Common myeloid progenitor, CD34-positive (primary cell): ENCODE data around the gene ASB3.

ENCODE experiments used
- CTCF ChIA-PET: fragments of 350-600 bp; sonication (Branson Sonifier 250); formaldehyde crosslinking; loops from one replicate; lab custom pipeline; 2021; ENCODE audit warnings: antibody characterized with exemption; lab: Charles Lee
- POLR2A ChIA-PET: fragments of 350-600 bp; sonication (Branson Sonifier 250); formaldehyde crosslinking; loops from one replicate; lab custom pipeline; 2021; ENCODE audit warnings: antibody characterized with exemption; lab: Charles Lee
- DNase-seq, 3 donors: peaks; one replicate each; pipeline versions ENCODE4 v3.0.0 to v3.0.0-alpha.2; 2013
- H3K27ac ChIP-seq, 2 experiments: 1 replicate in 1 of 2; 2 replicates in 1 of 2; pipeline ENCODE4 v1.7.0; 2013; ENCODE audit warnings: inconsistent platforms in 2 of 2, low read length in 2 of 2, mild to moderate bottlenecking in 2 of 2, low read depth in 1 of 2, moderate library complexity in 1 of 2; ENCODE audit not compliant: severe bottlenecking in 2 of 2, insufficient read depth in 1 of 2, poor library complexity in 1 of 2
- H3K27me3 ChIP-seq, 5 experiments: replicated peaks in 2 of 5; 1 replicate in 3 of 5; 2 replicates in 2 of 5; pipeline versions ENCODE4 v1.6.1 to v1.7.0; 2013; ENCODE audit warnings: low read length in 4 of 5, mild to moderate bottlenecking in 2 of 5, moderate library complexity in 2 of 5, inconsistent platforms in 1 of 5; ENCODE audit not compliant: insufficient read depth in 5 of 5, control insufficient read depth in 4 of 5
- H3K36me3 ChIP-seq, 4 experiments: 1 replicate in 2 of 4; 2 replicates in 2 of 4; pipeline versions ENCODE4 v1.6.1 to v1.7.0; 2013; ENCODE audit warnings: low read length in 3 of 4, control low read depth in 1 of 4, mild to moderate bottlenecking in 1 of 4; ENCODE audit not compliant: control insufficient read depth in 4 of 4, insufficient read depth in 4 of 4
- H3K4me1 ChIP-seq, 4 experiments: 1 replicate in 3 of 4; 2 replicates in 1 of 4; pipeline versions ENCODE4 v1.6.1 to v1.7.1; 2013; ENCODE audit warnings: low read length in 3 of 4, mild to moderate bottlenecking in 3 of 4, control low read depth in 1 of 4, inconsistent platforms in 1 of 4, moderate library complexity in 1 of 4; ENCODE audit not compliant: control insufficient read depth in 4 of 4, insufficient read depth in 4 of 4; ENCODE audit errors: control extremely low read depth in 1 of 4
- H3K4me3 ChIP-seq, 7 experiments: 1 replicate in 4 of 7; 2 replicates in 3 of 7; pipeline versions ENCODE4 v1.5.1 to v1.7.0; 2013; ENCODE audit warnings: mild to moderate bottlenecking in 7 of 7, low read length in 6 of 7, moderate library complexity in 6 of 7, inconsistent platforms in 2 of 7, low read depth in 2 of 7, control low read depth in 1 of 7; ENCODE audit not compliant: insufficient read depth in 4 of 7, control insufficient read depth in 1 of 7; ENCODE audit errors: extremely low read depth in 1 of 7
- H3K9me3 ChIP-seq, 5 experiments: 1 replicate in 4 of 5; 2 replicates in 1 of 5; pipeline versions ENCODE4 v1.6.1 to v1.7.1; 2013; ENCODE audit warnings: low read length in 4 of 5, mild to moderate bottlenecking in 2 of 5, inconsistent platforms in 1 of 5, low read depth in 1 of 5, moderate library complexity in 1 of 5; ENCODE audit not compliant: control insufficient read depth in 4 of 5, insufficient read depth in 2 of 5; ENCODE audit errors: control extremely low read depth in 1 of 5
- WGBS: methylation state at CpG from one replicate; pipeline ENCODE4 v1.1.5; 2013; ENCODE audit not compliant: insufficient coverage; 5-methylcytosine and 5-hydroxymethylcytosine counted together

ASB3 gene

GRCh38 chr2:53818854-53819435, 32.2 kb upstream of the ASB3 start:
- Histone ChIP-seq H3K27ac (no peak overlapping the region), H3K36me3 (peaks cover 12 to 40% (median 19%) of the 10 kb centered on the region in 4 experiments), H3K4me1 (no peaks in the 10 kb centered on the region), H3K4me3 (no peak overlapping the region), H3K9me3 (no peaks in the 10 kb centered on the region), H3K27me3 (no peaks in the 10 kb centered on the region)
- ChIA-PET POLR2A (no interaction called here), CTCF (interaction anchor here (1.5 kb wide), 1 partner anchor 11 kb away, joined by 4 read pairs; no protein-coding TSS in a partner anchor)
- DNase-seq, result no peak
- 97% methylated on average over 3 of the region's 3 CpGs for WGBS

- ChIA-PET POLR2A (no interaction called here), CTCF (interaction anchor here (1.2 kb wide), 1 partner anchor 892 kb away, joined by 3 read pairs; no protein-coding TSS in a partner anchor)
- H3K9me3 ChIP-seq, result no peaks in the 10 kb centered on the region
- no peak overlapping the region for H3K27ac ChIP-seq
- no peaks in the 10 kb centered on the region for H3K4me1 ChIP-seq
- H3K27me3 ChIP-seq, result no peaks in the 10 kb centered on the region
- DNase-seq, result no peak
- no peak overlapping the region for H3K4me3 ChIP-seq
- peaks cover 31 to 77% (median 39%) of the 10 kb centered on the region in 4 experiments for H3K36me3 ChIP-seq
Observed at GRCh38 chr2:53813151-53813550, 26.4 kb upstream of the ASB3 start.

GRCh38 chr2:53811601-53812000, 24.8 kb upstream of the ASB3 start:
- Histone ChIP-seq H3K27ac (no peak overlapping the region), H3K27me3 (no peaks in the 10 kb centered on the region), H3K9me3 (no peaks in the 10 kb centered on the region), H3K36me3 (peaks cover 32 to 85% (median 42%) of the 10 kb centered on the region in 4 experiments), H3K4me1 (no peaks in the 10 kb centered on the region), H3K4me3 (no peak overlapping the region)
- POLR2A ChIA-PET, result no interaction called here
- WGBS, result 100% methylated on average over 1 of the region's 3 CpGs
- no peak for DNase-seq
- CTCF ChIA-PET, result no interaction called here

- peaks cover 20 to 50% (median 30%) of the 10 kb centered on the region in 4 experiments for H3K36me3 ChIP-seq
- CTCF ChIA-PET, result interaction anchor here (0.8 kb wide), 1 partner anchor 15 kb away, joined by 3 read pairs; no protein-coding TSS in a partner anchor
- WGBS, result 100% methylated on average over 7 of the region's 7 CpGs
- H3K4me3 ChIP-seq, result no peak overlapping the region
- no peaks in the 10 kb centered on the region for H3K9me3 ChIP-seq
- POLR2A ChIA-PET, result no interaction called here
- H3K4me1 ChIP-seq, result peaks cover 0 to 7% (median 0%) of the 10 kb centered on the region in 4 experiments
- H3K27me3 ChIP-seq, result no peaks in the 10 kb centered on the region
- DNase-seq, result no peak
- H3K27ac ChIP-seq, result no peak overlapping the region
Observed at GRCh38 chr2:53802617-53803151, 15.9 kb upstream of the ASB3 start.

- no peak for DNase-seq
- POLR2A ChIA-PET, result interaction anchor here (0.6 to 0.9 kb wide), 2 partner anchors 12 to 831 kb away, joined by 3 read pairs; no protein-coding TSS in a partner anchor
- CTCF ChIA-PET, result no interaction called here
Observed at GRCh38 chr2:53801547-53801946, 14.8 kb upstream of the ASB3 start.

GRCh38 chr2:53793821-53794220, 7.1 kb upstream of the ASB3 start:
- Histone ChIP-seq H3K4me3 (no peak overlapping the region), H3K27me3 (no peaks in the 10 kb centered on the region), H3K9me3 (no peaks in the 10 kb centered on the region), H3K36me3 (peaks cover 5 to 34% (median 23%) of the 10 kb centered on the region in 4 experiments), H3K27ac (no peak overlapping the region), H3K4me1 (peaks cover 0 to 2% (median under 1%) of the 10 kb centered on the region in 4 experiments)
- no peak for DNase-seq
- POLR2A ChIA-PET, result no interaction called here
- CTCF ChIA-PET, result no interaction called here
- WGBS, result 100% methylated on average over 1 of the region's 3 CpGs

More at GRCh38 chr2:53801547-53801946, 14.8 kb upstream of the ASB3 start:
- no peaks in the 10 kb centered on the region for H3K9me3 ChIP-seq
- H3K27ac ChIP-seq, result no peak overlapping the region
- peaks cover 19 to 49% (median 26%) of the 10 kb centered on the region in 4 experiments for H3K36me3 ChIP-seq
- H3K4me1 ChIP-seq, result peaks cover 0 to 7% (median 0%) of the 10 kb centered on the region in 4 experiments
- no peaks in the 10 kb centered on the region for H3K27me3 ChIP-seq
- no peak overlapping the region for H3K4me3 ChIP-seq

- POLR2A ChIA-PET, result no interaction called here
- H3K4me3 ChIP-seq, result no peak overlapping the region
- WGBS, result no CpG with 5 or more reads among the region's 3 CpGs
- H3K36me3 ChIP-seq, result peaks cover 4 to 32% (median 22%) of the 10 kb centered on the region in 4 experiments
- no peak for DNase-seq
- no peaks in the 10 kb centered on the region for H3K27me3 ChIP-seq
- CTCF ChIA-PET, result no interaction called here
- H3K27ac ChIP-seq, result no peak overlapping the region
- H3K9me3 ChIP-seq, result no peaks in the 10 kb centered on the region
- peaks cover 0 to 7% (median 4%) of the 10 kb centered on the region in 4 experiments for H3K4me1 ChIP-seq
Observed at GRCh38 chr2:53793261-53793660, 6.5 kb upstream of the ASB3 start.
